Stimulated activated CD4-positive, alpha-beta T cell treated with anti-CD3 and anti-CD28 coated beads, Interleukin-15, amount 100 ng/mL, for 1 hour (primary cell): ENCODE measurements around the gene DGKG.

Experiments used
- DNase-seq, 2 donors: peaks; one replicate each; pipeline ENCODE4 v3.0.0-alpha.2; 2020; ENCODE audit warnings: low read depth in 1 of 2, low spot score in 1 of 2

DGKG gene

DNA sequence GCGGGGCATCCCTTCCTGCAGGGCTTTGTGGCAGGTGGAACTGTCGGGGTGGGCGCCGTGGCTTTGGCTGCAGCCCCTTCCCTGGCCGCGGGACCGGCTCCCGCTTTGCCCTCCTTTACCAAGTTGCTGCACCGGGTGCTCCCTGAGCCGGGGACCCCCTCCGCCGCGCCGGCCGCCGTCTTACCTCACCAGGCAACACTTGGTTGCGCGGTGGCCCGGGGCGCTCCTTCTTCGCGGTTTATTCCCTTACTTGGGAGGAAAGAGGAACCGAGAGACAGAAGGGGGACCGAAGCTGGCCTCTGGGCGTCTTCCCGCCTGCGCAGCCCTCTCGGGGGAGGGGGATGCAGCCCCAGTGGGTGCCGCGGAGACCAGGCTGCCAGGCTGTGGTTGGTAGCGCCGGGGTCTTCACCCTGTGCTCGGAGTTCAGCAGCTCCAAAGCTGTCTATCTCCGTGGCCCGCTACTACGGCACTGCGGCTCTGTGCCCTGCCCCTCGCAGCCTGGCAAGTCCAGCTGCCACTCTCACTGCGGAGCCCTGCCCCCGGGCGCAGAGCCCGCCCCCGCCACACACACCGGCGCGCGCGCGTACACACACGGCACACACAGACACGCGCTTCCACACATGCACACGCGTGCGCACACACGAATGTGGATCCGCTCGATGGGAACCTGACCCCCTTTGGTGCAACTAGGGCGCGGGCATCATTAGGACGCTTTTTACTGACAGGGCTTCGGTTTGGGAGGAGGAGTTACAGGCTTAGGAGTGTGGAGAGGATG is at the start of gene DGKG:
DGKG (minus strand) TSS at position 473 of the 775 bp plus-strand sequence. CDS start 41,775 bp downstream, outside the sequence.
- peak in 1 of 2 donors; percentile 8 for DNase-seq

DNA sequence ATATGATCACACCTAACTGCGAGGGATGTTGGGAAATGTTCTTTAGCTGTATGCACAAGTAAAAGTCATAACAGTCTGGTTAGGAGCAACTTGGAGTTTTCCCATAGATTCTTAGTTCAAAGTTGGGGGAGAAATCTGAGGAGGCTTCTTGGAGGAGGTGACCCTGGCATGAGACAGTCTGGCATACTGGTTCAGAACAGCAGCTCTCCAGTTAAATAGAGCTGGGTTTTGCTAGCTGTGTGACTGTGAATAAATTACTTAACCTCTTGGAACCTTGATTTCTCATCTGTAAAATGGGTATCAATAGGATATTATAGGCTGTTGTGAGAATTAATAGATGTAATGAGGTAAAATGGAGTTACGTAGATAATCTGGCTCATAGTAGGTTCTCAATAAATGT is 49.1 kb upstream of the DGKG start:
- DNase-seq, result no peak

DNA sequence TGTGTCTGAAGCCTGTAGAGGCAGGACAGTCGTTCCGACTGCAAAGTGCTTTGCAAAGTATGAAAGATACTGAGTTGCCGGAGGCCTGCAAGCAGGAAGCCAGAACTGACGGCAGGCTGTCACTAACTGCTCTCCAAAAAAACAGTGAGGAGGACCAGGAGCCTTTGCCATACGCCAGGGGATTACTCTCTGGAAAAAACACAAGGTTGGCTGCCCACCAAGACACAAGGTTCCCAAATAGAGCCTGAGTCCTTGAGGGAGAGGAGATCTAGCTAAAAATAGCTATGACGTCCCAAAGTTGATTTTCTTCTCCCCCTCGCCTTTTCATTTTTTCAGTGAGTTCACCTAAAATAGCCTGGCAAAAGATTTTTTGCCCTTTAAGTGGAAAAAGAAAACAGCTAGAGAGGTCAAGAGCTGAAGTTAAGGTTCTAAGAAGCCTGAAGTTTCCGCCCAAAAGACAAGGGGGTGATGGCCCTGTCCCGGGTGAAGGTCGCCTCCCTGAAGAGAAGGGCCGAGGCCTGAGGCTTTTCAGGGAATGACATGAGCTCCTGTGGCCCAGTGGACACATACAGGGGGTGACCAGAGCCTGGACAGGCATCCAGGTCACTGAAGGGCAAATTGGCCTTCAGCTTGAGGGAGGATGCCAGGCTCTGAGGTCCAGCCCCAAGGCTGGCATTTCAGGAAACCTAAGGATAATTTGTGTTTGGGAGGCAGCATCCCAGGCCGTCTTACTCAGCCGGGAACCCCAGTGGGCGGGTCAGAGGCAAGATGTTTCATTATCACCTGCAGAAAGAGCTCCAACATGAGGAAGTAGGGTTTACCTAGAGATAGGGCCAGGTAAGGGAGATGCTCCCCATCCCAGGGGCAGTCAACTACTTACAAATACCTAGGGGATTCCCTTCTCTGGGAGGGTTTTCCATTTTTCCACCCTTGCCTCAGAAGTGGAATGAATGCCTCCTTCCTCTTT is 44.9 kb upstream of the DGKG start:
- DNase-seq, result no peak

DNA sequence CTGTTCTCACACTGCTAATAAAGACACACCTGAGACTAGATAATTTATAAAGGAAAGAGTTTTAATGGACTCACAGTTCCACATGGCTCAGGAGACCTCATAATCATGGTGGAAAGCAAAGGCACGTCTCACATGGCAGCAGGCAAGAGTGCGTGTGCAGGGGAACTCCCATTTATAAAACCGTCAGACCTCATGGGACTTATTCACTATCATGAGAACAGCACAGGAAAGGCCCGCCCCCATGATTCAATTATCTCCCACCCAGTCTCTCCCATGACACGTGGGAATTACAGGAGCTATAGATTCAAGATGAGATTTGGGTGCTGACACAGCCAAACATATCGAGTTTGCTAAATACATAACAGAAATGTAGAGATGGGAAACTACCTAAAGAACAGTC is 39.5 kb upstream of the DGKG start:
- no peak for DNase-seq

DNA sequence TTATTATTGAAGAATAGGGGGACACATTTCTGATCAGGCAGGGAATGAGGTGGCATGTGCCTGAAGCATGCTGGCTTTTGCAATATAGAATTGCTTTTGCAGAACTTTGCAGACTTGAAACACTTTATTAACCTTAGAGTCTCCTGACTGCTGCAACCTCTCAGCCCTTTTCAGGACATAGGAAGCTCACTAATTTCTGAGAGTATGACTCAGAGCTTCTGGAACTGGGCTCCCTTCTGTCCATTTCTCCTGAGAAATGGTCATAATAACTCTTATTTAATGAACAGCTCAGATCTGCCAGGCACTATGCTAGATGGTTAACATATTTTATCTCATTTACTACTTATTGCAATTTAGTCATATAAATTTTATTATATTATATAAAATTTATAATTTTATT is 38.6 kb upstream of the DGKG start:
- no peak for DNase-seq

DNA sequence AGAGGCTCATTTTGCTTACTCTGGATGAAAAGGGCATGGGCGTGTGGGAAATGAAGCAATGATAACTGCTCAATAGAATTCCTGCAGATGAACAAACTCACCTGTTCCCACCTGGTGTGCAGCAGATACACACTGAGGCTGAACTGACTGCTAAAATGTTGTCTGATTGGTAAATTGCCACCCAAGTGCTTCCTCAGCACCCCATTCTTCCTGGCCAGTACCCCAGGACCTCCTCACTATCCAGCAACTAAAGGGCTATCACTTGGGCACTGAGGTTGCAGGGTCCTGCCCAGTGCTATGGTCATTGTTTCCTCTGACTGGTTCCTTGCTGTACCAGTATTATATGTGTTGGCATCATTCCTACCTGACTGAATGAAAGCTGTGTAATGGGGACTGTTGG is 38.0 kb upstream of the DGKG start:
- no peak for DNase-seq

DNA sequence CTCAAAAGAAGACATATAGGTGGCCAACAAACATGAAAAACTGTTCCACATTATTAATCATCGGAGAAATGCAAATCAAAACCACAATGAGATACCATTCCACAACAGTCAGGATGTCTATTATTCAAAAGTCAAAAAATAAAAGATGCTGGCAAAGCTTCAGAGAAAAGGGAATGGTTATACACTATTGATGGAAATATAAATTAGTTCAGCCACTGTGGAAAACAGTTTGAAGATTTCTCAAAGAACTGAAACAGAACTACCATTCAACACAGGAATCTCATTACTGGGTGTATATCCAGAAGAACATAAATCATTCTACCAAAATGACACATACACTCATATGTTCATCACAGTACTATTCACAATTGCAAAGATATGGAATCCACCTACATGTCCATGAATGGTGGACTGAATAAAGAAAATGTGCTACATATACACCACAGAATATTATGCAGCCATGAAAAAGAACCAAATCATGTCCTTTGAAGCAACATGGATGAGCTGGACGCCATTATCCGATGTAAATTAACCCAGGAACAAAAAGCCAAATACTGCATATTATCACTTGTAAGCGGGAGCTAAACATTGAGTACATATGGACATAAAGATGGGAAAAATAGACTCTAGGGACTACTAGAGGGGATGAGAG is 32.7 kb upstream of the DGKG start:
- no peak for DNase-seq

DNA sequence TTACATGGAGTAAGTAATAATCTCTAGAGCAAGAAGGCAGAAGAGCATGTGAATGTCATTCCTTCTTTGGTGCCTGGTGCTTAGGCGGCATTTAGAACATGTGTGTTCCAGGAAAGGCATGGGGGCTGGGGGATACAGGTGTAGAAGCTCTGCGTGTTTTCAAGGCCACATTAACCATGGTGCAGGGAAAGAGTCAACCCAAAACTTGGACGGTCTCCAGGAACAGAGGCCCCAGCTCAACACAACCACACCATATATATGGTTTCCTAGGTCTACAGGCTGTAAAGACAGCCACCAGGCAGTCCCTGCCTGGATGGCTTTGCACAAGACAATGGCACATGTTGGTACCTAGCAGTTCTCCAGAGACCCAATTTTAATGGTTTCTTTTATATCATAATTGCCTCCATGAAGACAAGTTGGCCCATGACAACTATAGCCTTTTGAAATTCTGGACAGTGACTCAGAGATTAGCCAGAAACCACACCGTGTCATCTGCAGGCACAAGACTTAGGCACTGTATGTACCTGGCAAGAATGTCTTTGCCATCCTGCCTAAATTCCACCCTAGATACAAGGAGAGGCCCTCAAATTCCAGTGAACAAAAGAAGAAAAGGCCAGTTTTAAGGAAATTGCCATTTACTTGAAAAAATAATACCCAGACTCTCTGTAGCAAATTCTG is 25.0 kb upstream of the DGKG start:
- no peak for DNase-seq

DNA sequence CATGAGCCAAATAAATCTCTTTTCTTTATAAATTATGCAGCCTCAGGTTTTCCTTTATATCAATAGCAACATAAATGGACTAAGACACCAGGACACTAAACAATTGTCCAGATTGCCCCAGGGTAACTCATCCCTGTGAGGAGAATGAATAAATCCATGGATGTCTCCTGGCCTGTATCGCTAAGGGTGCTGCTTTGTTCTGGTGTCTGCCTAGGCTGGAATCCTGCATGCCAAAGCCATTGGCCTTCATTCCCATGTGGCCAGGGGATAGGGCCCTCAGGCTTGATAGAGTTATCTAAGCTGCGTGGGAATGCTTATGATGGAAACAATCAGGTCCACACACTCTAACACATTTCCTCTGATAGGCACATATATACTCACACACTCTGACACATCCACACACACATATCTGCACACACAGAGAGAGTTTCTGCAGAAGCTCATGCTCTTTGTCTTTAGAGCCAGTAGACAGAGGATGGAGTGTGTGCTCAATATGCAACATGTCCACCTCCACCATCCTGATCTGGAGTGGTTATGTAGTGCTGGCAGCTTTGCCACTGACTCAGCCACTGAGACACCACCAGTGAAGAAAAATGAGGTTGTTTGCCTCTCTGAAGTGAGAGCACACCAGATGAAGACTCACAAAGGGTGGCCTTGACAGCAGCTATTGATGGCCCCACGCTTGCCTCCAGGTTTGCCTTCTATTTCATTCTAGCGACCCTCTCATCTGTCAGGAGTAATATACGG is 24.0 kb upstream of the DGKG start:
- DNase-seq, result no peak

DNA sequence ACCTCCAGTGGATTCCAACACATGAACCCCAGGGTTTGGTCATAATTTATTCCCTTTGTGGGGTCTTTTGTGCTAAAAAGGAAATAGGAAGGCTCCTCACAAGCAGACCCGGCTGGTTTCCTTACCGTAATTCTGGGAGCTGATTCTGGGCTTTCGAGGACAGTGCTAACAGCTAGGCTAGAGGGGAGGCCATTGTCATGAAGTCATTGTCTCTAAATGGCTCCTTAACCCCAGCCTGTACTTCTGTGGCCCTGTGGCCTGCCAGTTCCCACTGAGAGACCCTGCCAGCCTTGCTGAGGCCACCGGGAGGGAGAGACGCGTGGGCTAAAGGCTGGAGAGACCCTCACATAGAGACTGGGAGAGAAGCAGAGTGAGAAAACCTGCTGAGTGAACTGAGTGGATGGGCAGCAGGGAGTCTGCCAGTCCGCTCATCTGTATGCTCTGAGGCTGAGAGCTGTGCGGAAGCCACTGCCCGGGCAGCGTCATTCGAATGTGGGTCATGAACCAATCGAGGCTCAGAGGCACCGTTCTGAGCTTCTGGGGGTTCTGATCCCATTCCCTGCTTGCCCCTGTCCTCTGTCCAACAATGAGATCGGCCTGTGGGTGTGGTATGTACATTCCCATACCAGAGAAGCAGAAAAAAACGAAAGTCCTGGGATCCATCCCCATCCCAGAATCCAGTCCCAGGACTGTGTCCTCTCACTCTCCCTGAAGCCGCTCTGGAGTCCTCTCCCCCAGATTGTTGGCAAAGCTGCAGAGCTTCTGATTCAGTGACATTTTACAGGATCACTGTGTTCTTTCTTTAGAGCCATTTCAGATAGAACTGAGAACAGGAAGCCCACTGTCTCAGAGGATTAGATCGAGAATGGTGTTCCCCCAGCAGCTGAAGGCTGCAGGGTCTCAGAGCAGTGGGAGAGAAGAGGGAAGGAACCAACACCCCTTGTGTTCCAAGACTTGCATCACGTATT is 21.3 kb upstream of the DGKG start:
- DNase-seq, result no peak

DNA sequence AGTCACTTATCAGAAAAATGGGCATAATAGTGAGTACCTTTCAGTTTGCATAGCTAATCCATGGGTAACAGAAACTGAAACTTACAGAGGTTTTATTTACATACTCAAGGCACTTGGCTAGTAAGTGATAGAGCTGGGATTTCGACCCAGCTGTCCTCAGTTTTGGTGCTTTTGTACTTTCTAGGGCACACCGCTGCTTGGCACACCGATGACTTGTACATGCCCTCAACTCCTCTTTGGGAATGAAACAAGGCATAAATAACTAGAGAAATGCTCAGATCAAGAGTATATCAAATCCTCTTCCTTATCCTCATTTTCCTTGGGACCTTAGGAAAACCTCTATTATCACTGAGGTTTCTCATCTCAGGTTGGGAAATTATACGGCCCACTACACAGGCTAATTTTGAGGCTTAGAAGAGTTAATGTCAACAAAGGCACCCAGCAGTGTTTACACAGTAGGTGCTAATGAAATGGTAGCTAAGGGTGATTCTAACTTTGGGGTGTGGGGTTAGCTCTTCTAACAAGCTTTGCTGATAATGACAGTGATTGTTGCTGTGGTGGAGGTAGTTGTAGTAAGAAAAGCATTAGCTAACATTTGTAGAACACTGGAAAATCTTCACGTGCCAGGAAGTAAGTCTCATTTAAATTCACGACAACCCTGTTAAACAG is 20.3 kb upstream of the DGKG start:
- no peak for DNase-seq

DNA sequence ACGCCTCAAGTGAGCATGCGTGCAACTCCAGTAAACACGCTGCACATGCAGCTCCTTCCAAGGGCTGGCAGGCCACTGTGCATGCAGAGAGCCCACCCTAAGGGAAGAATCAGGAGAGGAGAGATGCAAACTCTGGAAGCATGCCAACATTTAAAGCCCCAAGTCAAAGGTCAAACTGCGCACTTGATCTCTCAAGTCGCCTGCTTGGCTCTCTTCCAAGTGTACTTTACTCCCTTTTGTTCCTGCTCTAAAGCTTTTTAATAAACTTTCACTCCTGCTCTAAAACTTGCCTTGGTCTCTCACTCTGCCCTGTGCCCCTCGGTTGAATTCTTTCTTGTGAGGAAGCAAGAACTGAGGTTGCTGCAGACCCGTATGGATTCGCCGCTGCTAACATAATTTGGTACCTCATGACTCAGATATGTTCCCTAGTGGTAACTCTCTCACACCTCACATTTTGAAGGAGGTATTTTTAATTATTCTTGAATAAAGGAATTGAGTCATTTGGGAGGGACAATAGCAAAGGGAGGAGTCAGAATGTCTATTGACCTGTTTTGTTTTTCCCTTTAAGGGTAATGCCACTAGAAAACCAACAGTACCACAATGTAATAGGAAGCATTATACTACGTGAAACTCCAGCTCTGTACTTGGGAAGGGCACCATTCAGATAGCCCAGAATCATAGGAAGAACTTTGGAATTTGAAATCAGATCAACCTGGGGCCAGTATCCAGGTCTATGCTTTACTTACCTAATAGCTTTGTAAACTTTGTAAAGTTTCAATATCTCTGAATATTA is 19.6 kb upstream of the DGKG start:
- DNase-seq, result no peak

DNA sequence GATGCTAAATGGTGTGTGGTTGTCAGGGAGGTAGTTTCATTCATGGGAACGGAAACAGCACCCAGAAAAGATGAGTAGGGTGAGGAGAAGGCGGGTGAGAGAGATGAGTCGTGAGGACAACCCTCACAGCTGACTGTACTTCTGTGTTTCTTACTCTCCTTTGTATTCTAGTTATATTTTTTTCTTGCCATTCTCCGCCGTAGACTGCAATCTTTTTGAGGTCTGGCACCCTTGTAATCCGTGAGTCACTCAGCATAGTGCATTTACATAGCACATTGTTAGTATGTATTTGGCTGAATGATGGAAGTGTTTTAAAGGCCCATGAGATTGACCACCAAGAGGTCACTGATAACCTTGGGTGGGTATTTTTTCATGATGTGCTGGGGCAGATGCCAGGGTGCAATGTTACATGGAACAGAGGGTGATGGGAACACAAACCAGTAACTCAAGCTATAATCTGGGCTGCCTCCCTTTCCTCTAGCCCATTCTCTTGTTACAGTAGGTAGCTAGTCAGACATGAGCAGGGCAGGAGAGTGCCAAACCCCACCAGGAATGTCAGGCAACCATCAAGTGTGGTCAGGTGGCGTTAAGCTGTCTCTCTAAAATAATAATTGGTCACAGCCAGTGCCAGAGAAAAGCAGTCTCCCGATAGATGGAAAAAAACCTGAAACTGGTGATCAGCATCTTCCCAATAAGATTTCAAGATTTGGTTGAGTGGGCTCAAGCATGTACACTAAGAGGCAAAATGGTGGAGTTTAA is 18.8 kb upstream of the DGKG start:
- DNase-seq, result no peak

DNA sequence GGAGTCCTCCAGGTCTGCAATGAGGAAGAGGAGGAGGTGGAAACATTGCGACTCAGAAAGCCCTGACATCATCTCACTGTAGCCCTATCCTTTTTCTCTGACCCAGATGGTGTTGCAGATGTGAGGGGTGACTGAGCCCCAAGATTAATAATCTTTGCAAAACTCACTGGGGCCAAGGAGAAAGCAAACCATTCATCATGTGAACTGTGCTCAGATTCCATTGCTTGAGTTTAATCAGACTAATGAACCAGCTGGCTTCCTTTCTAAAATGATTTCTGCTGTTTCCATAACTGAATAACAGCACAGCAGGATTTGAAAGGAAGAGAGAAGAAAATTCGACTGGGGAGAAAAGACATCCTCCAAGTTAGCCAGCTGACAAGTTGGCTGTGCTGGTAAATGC is 13.4 kb upstream of the DGKG start:
- DNase-seq, result no peak

DNA sequence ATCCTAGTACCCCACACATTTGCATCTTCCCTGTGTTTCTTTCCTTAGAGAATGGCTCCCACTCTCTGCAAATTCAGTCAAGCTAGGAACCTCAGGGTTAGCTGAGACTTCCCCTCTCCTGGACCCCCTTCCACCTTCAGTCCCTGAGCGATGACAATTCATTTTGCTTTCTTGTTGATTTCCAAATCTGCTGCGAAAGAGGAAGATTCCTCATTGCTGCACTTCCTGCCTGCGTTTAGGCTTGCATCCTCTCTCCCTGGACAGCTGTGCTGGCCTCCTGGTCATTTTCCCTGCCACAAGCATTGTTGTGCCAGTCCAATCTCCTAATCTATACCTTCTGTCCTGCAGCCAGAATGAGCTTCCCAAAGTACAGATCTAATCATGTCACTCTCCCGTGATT is 12.3 kb upstream of the DGKG start:
- no peak for DNase-seq

DNA sequence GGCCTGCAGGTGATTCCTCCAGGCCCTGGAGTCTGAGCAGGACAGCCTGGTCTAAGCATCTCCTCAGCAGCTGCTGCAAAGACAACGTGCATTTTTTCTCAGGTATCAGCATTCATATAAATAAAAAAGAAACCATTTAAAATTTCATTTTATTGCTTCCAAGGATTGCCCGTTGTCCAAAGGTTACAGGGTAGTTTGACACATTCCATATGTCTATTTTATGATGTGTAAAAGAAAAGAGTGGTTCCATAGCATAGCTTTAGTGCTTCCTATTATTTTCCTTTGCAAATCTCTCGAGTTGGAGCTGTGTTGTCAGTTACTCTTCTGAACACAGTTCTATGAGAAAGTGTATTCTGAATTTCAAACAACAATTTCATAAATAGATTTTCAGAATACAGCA is 7.2 kb upstream of the DGKG start:
- DNase-seq, result no peak

DNA sequence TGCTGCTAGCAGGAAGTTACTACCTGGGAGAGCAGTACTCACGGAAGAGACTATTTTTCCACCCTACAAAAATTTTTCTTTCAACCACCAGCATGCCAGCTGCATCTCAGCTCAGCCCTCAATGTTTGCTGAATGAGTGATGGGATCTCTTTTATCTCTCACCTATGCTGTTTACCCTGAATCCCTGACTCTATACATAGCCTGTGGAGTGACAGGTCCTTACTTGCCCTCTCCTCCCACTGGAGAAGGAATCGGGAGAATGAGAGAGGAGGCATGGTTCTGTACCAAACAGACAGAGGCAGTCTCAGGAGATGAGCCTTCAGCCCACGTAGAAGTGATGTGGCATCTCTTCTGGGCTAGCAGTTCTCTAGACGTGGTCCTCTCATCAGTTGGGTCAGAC is 6.7 kb upstream of the DGKG start:
- no peak for DNase-seq
